NCI-H2107 (cell line): ENCODE results near the gene COL4A1.

Source experiments
- DNase-seq: peaks from one replicate; lab custom pipeline; 2025; lab: John Stamatoyannopoulos, UW

The COL4A1 gene

GRCh38 chr13:110194451-110194850 lies 112.5 kb downstream of the COL4A1 start:
- DNase-seq = no peak

DNA sequence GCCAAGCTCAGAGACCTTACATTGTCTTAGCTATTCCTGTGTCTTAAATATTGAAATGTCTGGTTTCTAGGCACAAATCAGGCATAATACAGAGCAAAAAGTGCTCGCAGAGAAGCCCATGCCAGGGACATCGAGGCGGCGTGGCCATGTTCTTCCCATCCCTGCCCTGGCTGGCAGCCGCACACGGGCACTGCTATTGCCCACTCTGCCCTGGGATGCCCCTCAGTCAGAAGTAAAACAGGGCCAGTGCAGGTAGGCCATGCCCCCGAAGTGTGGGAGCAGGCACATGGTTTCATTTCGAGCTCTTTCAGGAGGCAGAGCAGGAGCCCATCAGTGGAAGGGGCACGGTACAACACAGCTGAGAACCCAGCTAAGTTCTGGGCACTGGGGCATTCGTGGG lies 113.5 kb downstream of the COL4A1 start:
- no peak for DNase-seq

DNA sequence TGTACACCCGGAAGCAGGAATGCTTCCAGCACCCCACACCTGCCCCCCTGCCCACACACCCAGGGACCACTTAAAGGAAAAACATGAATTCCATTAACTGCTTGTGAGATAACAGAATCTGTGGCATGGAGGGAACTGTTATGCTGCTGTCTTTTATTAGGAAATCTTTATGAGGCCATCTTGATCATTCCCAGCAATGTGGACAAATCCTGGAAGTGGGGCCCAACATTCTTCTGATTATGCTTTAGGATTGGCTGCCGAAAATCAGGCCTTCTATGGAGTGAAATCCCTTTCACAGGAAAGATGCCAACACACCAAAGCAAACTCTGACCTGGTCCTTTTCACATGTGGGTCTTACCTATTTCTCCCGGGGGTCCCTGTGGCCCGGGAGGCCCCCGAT lies 114.5 kb downstream of the COL4A1 start:
- no peak for DNase-seq

GRCh38 chr13:110187641-110188161 lies 119.3 kb downstream of the COL4A1 start:
- no peak for DNase-seq

DNA sequence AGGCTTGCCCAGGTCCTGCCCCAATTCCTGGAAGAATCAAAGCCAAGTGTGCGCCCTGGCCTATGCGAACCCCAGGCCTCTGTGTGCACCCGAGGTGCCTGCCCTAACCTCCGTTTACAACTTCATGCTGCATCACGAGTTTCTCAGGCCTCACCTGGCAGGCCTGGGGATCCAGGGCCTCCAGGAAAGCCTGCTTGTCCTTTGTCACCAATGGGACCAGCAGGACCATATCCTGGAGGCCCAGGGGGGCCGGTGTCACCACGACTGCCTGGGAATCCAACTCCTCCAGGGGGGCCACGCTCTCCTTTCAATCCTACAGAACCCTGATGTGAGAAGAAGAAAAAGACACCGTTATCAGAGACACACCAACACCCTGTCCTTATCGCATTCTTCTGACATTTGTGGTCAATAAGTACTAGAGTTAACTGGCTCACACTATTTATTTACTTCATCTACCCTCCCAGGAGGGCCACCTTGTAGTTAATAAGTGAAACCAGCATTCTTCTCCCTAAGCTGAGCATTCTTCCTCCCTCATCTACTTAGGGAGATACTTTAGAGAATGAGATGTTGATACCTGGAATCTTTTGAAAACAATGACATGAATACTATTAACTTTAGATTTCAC lies 120.6 kb downstream of the COL4A1 start:
- no peak for DNase-seq

- no peak for DNase-seq
Observed at GRCh38 chr13:110185696-110186095, 121.3 kb downstream of the COL4A1 start.

DNA sequence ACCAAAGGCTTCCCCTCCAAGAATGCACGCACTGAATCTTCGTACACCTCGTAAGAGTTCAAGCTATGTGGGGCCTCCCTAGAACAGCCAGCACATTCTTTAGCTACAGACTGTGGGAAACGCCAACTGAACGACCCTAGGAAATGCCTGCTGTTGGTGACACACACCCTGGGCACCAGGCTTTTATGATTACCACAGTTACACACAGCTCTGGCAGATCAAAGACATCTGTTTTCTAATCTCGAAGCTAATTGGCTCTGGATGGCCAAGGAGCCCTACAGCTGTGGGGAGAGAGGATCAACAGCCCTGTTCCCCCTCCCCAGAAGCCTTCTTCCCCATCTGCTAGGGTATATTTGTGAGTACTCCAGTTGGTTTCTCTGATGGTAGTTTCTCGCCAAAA lies 123.0 kb downstream of the COL4A1 start:
- DNase-seq = no peak

DNA sequence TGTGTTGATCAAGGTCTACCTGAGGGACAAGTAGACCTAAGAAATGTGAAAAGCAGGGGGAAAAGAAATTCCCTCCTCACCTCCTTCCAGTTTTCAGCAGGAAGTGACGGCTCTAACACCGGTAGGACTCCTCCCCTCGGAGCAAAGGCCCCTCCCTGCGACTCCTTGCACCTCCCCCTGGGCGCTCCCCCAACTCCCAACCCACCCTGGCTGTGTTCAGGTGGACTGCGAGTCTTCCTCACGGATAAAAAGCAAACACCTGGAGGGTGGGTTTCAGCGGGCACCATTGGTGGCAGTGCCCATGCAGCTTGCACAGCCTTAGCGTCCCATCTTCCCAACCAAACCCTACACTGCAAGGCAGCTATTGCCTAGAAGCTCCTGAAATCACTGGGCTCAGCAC lies 124.5 kb downstream of the COL4A1 start:
- no peak for DNase-seq

GRCh38 chr13:110182003-110182402 lies 125.0 kb downstream of the COL4A1 start:
- no peak for DNase-seq

DNA sequence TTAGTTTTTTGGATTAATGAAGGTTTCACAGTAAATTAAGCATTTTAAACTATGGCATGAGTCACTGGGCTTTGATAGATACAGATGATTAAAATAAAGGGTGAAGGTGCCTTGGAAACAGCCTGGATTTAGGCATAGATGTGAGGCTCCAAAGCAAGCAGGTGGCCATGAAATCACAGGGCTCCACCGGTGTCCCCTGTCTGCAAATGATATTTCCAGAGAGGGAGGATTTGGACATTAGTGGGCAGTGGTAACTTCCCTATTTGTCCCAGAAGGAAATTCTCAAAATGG lies 127.2 kb downstream of the COL4A1 start:
- no peak for DNase-seq

DNA sequence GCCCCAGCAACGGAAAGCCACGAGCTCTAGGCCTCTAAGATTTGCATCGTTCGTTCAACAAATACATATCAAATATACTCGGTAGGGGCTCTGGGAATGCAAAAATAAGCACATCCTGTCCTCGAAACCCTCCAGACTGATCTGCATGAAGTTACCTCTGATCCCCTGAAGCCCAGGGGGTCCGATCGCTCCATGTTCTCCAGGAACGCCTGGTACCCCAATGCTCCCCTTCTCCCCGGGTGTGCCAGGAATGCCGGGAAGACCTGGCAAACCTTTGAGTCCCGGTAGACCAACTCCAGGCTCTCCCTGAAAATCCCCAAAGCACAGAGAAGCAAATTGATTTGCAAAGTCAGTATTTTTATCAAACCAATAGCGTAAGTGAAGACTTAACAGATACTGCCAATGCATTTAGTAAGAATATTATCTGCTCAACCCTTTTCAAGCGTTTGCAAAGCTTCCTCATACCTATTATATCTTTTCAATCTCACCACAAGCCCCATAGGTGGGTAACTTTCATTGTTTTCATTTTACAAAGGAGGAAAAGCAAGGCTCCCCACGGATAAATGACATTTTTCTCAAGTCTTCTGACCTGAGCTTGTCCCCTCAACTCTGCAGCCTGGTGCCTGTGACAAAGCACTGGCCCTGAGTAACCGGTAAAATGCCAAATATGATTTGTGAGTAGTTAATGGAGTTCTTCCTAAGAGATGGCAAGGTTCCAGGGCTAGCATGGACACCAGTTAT lies 127.7 kb downstream of the COL4A1 start:
- DNase-seq = no peak

DNA sequence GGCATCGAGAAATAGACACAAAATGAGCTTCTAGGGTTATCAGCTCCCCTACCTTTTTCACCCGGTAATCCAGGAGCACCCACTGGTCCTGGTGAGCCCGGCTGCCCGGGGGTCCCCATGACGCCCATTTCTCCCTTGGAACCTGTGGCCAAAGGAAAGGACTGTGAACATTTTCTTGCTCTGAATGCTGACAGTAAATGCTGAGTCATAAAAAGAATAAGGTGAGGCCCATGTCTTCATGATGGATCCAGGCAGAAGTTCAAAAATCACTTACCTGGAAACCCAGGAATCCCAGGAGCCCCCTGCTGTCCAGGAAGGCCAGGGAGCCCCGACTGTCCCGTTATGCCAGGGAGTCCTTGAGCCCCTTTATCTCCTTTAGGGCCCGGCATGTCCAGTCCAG lies 129.2 kb downstream of the COL4A1 start:
- no peak for DNase-seq

- no peak for DNase-seq
Observed at GRCh38 chr13:110176431-110176830, 130.5 kb downstream of the COL4A1 start.

GRCh38 chr13:110173247-110173818 lies 133.6 kb downstream of the COL4A1 start:
- DNase-seq = no peak

DNA sequence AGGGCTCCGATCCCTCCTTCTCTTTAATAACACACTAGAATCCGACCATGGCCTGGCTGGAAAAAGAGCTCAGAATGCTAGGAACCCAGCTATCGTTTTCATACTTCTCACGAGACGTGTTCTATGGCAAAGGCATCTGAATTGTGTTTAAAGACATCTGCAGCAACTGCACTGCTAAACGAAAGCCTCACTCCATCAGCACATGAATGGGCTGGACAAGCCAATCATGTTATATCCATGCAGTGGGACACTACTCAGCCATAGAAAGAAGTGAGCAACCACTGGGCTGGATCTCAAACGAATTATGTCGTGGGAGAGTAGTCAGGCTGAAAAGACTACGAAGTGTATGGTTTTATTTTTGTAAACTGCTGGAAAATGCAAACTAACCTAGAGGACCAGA lies 136.1 kb downstream of the COL4A1 start:
- DNase-seq = no peak

DNA sequence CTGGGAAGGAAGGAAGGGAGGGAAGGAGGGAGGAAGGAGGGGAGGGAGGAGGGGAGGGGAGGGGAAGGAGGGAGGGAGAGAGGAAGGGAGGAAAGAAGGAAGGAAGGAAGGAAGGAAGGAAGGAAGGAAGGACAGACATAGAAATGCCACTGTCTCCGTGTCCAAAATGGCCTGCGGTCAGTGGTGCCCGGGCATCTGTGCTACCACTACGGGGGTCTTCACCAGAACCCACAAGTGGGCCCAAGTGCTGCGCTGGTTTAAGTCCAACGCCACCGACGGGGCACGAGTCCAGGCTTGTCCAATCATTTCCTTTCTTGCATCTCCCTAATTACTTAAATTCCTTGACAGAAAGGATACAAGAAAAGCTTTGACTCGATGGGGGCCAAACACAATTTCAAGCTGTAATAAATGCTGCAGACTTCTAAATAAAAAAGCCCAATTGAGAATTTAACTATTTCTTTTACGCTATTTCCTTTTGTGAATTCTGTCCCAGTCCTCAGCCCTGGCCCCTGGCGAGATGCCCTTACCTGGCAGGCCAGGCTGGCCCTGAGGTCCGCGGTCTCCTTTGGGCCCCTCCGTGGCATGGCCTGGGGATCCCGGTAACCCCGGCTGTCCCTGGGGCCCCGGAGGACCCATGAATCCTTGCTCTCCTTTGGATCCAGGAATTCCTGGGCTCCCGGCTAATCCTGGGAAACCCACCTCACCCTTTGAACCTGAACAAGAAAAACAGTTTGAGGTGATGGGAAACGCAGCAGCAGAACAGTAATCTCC lies 136.8 kb downstream of the COL4A1 start:
- DNase-seq = no peak

DNA sequence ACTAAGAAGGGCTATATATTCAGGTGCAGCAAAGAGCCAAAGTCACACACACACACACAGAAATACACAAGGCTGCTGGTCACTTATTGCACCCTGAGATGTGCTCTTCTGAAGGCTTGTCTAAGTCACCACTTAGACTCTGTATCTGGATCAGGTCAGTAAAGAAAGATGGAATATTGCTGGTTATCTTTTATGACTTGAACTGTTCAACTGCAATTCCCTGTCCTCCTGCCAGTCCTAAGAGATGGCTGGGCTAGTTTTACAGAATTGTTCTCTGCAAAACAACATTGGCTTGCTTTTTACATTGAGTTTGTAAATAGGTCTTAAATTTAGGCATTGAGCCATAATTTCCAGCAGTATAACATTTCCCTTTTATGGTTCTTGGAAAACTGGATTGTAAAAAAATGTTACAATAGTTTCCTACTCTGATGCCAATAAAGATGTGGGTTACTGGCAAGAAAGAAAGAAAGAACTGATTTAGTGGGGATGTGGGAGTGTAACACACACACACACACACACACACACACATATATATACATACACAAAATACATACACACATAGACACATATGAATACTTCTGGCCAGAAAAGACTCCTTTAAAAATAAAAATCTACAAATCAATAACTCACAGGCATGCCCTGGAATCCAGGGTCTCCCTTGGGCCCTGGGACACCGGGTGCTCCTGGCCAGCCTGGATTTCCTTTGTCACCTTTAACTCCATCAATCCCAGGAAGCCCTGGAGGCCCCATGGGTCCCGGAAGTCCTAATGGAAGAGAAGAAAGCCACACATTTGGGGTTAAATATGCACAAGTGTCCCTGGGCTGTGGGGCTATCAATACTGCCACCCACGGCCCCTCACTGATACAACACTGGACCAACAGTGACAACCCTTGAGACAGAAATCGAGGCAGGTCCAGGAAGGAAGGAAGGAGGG lies 137.7 kb downstream of the COL4A1 start:
- DNase-seq = no peak

DNA sequence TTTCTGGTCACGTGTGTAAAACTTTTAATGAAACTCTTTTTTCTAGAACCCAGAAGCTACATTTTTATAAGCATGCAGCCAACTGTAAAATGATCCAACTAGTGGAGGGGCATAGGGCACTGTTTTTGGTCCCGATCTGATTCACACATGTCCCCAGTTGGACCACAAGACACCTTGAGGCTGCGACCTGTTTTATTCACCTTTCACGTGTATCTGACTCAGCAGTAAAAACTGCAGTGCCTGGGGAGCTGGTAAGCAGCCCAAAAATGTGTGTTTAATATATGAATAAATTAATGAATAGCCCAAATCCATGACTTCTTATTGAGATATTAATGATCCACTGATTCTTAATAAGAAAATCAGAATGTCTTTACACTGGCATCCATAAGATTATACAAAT lies 140.4 kb downstream of the COL4A1 start:
- no peak for DNase-seq

DNA sequence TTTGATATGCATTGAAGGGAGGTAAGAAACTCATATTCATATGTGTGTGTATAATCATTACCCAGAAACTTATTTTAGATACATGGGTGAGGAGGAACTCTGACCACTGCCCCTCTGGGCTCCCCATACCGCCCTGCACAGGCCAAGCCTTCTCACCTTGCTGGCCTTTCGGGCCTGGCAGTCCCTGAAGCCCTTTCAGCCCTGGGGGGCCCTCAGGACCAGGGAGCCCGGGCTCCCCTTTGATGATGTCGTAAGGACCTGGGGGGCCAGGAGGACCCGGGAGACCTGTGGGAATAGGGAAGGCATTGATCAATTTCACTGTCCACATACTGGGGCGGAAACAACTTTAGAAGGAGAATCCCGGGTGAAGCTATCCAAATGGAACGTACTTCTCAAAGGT lies 142.3 kb downstream of the COL4A1 start:
- DNase-seq = no peak

GRCh38 chr13:110162866-110163658 lies 143.9 kb downstream of the COL4A1 start:
- no peak for DNase-seq

DNA sequence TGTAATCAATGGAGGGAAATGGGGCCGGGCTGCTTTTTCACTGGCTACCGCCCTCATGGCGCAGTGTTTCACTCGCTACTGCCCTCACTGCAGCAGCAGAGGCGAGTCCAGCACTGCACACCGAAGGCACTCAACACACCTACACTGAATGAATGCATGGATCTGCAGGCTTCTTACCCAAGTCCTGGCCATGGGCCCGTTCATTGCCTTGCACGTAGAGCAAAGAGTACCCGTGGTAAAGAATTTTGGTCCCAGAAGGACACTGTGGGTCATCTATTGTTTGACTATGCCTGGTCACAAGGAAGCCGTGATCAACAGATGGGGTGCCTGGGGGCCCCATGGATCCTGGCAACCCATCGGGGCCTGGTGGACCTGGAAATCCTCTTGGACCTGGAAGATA lies 144.9 kb downstream of the COL4A1 start:
- DNase-seq = no peak
